B cell (primary cell): ENCODE data around the gene METTL9. TPM values are rescaled to one million over a fixed set of nuclear protein-coding genes. Genes with fewer than 3 reads are reported as not detected.
"Not testable (repeated sequence)": the region's sequence is repeated elsewhere in the genome, so short reads cannot be mapped to it uniquely, and the experiment has no call there.

Experiments used
- ATAC-seq: fragments of 200-7000 bp; cut with Tn5 transposase; one replicate; pipeline ENCODE4 v1.10.0; 2021; ENCODE audit warnings: low read depth, mild to moderate bottlenecking, moderate number of reproducible peaks, moderate library complexity
- CTCF ChIA-PET: fragments of 350-600 bp; sonication (Branson Sonifier 250); formaldehyde crosslinking; loops from one replicate; lab custom pipeline; 2021; ENCODE audit warnings: antibody characterized with exemption, inconsistent platforms; lab: Charles Lee
- POLR2A ChIA-PET: fragments of 350-600 bp; sonication (Branson Sonifier 250); formaldehyde crosslinking; loops from one replicate; lab custom pipeline; 2021; ENCODE audit warnings: antibody characterized with exemption; lab: Charles Lee
- DNase-seq: peaks from one replicate; pipeline ENCODE4 v3.0.0; 2013
- H2AFZ ChIP-seq: 2 replicates; pipeline ENCODE4 v1.6.1; 2012; ENCODE audit warnings: mild to moderate bottlenecking, low read depth, low read length; ENCODE audit not compliant: insufficient read depth, poor library complexity, severe bottlenecking
- H3K27ac ChIP-seq, 2 donors: 1 replicate in 1 of 2; 2 replicates in 1 of 2; pipeline ENCODE4 v1.5.1; 2012 to 2013; ENCODE audit warnings: low read length in 2 of 2, mild to moderate bottlenecking in 2 of 2, moderate library complexity in 1 of 2
- H3K27me3 ChIP-seq, 4 experiments: fragments of 200-600 bp in 1 of 4; sonication (generic) in 1 of 4; replicated peaks in 1 of 4; 1 replicate in 2 of 4; 2 replicates in 2 of 4; pipeline versions ENCODE4 v1.6.1 to v1.7.0; 2013 to 2016; ENCODE audit warnings: low read length in 3 of 4, mild to moderate bottlenecking in 2 of 4, mixed read lengths in 1 of 4, moderate library complexity in 1 of 4; ENCODE audit not compliant: insufficient read depth in 4 of 4, control insufficient read depth in 3 of 4; ENCODE audit errors: control extremely low read depth in 1 of 4
- H3K36me3 ChIP-seq, 2 experiments: replicated peaks in 1 of 2; 1 replicate in 1 of 2; 2 replicates in 1 of 2; pipeline versions ENCODE4 v1.6.1 to v1.7.1; 2013; ENCODE audit warnings: low read length in 1 of 2; ENCODE audit not compliant: insufficient read depth in 2 of 2, control insufficient read depth in 1 of 2; ENCODE audit errors: control extremely low read depth in 1 of 2, extremely low read depth in 1 of 2
- H3K4me1 ChIP-seq, 2 donors: fragments of 200-600 bp in 1 of 2; sonication (generic) in 1 of 2; 1 replicate in 1 of 2; 2 replicates in 1 of 2; pipeline versions ENCODE4 v1.5.1 to v1.6.1; 2013 to 2017; ENCODE audit warnings: low read length in 2 of 2; ENCODE audit not compliant: control insufficient read depth in 2 of 2, insufficient read depth in 2 of 2
- H3K4me2 ChIP-seq: replicated peaks from 2 replicates; pipeline ENCODE3; 2012; ENCODE audit warnings: mild to moderate bottlenecking, low read depth, low read length; ENCODE audit not compliant: poor library complexity, severe bottlenecking
- H3K4me3 ChIP-seq, 5 experiments: fragments of 200-600 bp in 1 of 5; sonication (generic) in 1 of 5; 1 replicate in 3 of 5; 2 replicates in 2 of 5; pipeline versions ENCODE4 v1.5.1 to v1.7.0; 2011 to 2016; ENCODE audit warnings: low read length in 4 of 5, mild to moderate bottlenecking in 4 of 5, low read depth in 2 of 5, control low read depth in 1 of 5, moderate library complexity in 1 of 5; ENCODE audit not compliant: insufficient read depth in 1 of 5; ENCODE audit errors: control extremely low read depth in 1 of 5, extremely low read depth in 1 of 5
- H3K79me2 ChIP-seq: fragments of 200-600 bp; sonication (generic); one replicate; pipeline ENCODE4 v1.6.0; 2016; ENCODE audit warnings: low read length; ENCODE audit not compliant: control insufficient read depth, insufficient read depth
- H3K9ac ChIP-seq: fragments of 200-600 bp; sonication (generic); 2 replicates; pipeline ENCODE4 v1.6.1; 2017; ENCODE audit warnings: mild to moderate bottlenecking, low read length, moderate library complexity
- H3K9me3 ChIP-seq, 3 donors: one replicate each; pipeline versions ENCODE4 v1.6.1 to v1.7.1; 2013; ENCODE audit warnings: low read length in 2 of 3; ENCODE audit not compliant: control insufficient read depth in 2 of 3, insufficient read depth in 1 of 3; ENCODE audit errors: control extremely low read depth in 1 of 3
- H4K20me1 ChIP-seq: 2 replicates; pipeline ENCODE4 v1.6.0; 2012; ENCODE audit warnings: mild to moderate bottlenecking, low read length; ENCODE audit not compliant: insufficient read depth, control insufficient read depth, poor library complexity, severe bottlenecking
- H3K27ac Mint-ChIP-seq: one replicate; pipeline ENCODE4 v1.8.0; 2021; ENCODE audit warnings: mixed read lengths
- H3K27me3 Mint-ChIP-seq: one replicate; pipeline ENCODE4 v1.8.0; 2021; ENCODE audit warnings: mixed read lengths
- H3K4me1 Mint-ChIP-seq: one replicate; pipeline ENCODE4 v1.8.0; 2021; ENCODE audit warnings: mixed read lengths
- H3K4me3 Mint-ChIP-seq: one replicate; pipeline ENCODE4 v1.8.0; 2021; ENCODE audit warnings: mixed read lengths
- H3K9me3 Mint-ChIP-seq: one replicate; pipeline ENCODE4 v1.8.0; 2022; ENCODE audit warnings: mixed read lengths; ENCODE audit not compliant: insufficient read depth
- CTCF ChIP-seq: fragments of 200-600 bp; IDR thresholded peaks from one replicate; pipeline ENCODE4 v1.8.0; 2022; ENCODE audit warnings: antibody characterized with exemption, mild to moderate bottlenecking
- EZH2 ChIP-seq: IDR thresholded peaks from 2 replicates; pipeline ENCODE4 v1.6.1; 2012; ENCODE audit warnings: borderline replicate concordance, low read depth, mild to moderate bottlenecking, moderate library complexity, low read length; ENCODE audit not compliant: insufficient read depth, poor library complexity, severe bottlenecking
- WGBS: methylation state at CpG from one replicate; pipeline ENCODE4 v1.1.5; 2013; ENCODE audit warnings: missing lambda C conversion rate; ENCODE audit not compliant: insufficient coverage; 5-methylcytosine and 5-hydroxymethylcytosine counted together
- intact Hi-C: fragments of 100-400 bp; cut with micrococcal nuclease; formaldehyde crosslinking; loops from one replicate; pipeline ENCODE4 v1.10.0; 2022
- polyA plus RNA-seq: library from polyadenylated mRNA; depleted of rRNA; stranded (reverse); fragments of >200 nt; gene quantifications from 2 replicates; pipeline ENCODE4 v1.2.3, GENCODE V29; 2012
- total RNA-seq, 2 donors: library from RNA; stranded (reverse); fragments of 120-200 nt in 1 of 2; gene quantifications; 1 replicate in 1 of 2; 2 replicates in 1 of 2; pipeline versions ENCODE4 v1.2.3 to v1.2.4, GENCODE V29; 2013 to 2022

METTL9 gene
- total and polyA plus RNA-seq, 2 donors (not counting 1 experiment from before 2014, with no cell fraction given) = 34.0 to 57.7 TPM

GRCh38 chr16:21628772-21629171, 29.4 kb downstream of the METTL9 start:
- Histone ChIP-seq H2AFZ (no peak overlapping the region), H3K4me2 (no peak overlapping the region), H3K9ac (no peak overlapping the region), H3K9me3 (peaks cover 0 to 4% (median 0%) of the 10 kb centered on the region in 3 donors), H3K4me1 (no peaks in the 10 kb centered on the region), H3K4me3 (no peak overlapping the region), H3K36me3 (peaks cover 8 to 27% of the 10 kb centered on the region in 2 experiments), H3K79me2 (peaks cover 3% of the 10 kb centered on the region), H3K27ac (no peak overlapping the region), H4K20me1 (no peaks in the 10 kb centered on the region), H3K27me3 (no peaks in the 10 kb centered on the region)
- DNase-seq = no peak
- Mint-ChIP-seq H3K9me3 (no peaks in the 10 kb centered on the region), H3K27ac (no peak overlapping the region), H3K4me3 (no peak overlapping the region), H3K4me1 (peaks cover 2% of the 10 kb centered on the region), H3K27me3 (no peaks in the 10 kb centered on the region)
- 100% methylated on average over 4 of the region's 5 CpGs for WGBS
- TF ChIP-seq EZH2 = no peak
- TF ChIP-seq CTCF = no peak
- intact Hi-C loops = no loop called here
- ChIA-PET CTCF (no interaction called here), POLR2A (no interaction called here)
- no peak for ATAC-seq

GRCh38 chr16:21629616-21630539, 30.5 kb downstream of the METTL9 start:
- H4K20me1 ChIP-seq, H3K4me1 Mint-ChIP-seq, H3K9me3 ChIP-seq, H3K27ac Mint-ChIP-seq, DNase-seq, H2AFZ ChIP-seq, ATAC-seq, H3K9me3 Mint-ChIP-seq, H3K27ac ChIP-seq, intact Hi-C loops, H3K4me3 ChIP-seq, POLR2A ChIA-PET, H3K79me2 ChIP-seq, H3K4me2 ChIP-seq, H3K4me1 ChIP-seq, H3K4me3 Mint-ChIP-seq, H3K9ac ChIP-seq, H3K27me3 ChIP-seq, H3K27me3 Mint-ChIP-seq: not testable (repeated sequence)
- H3K36me3 ChIP-seq = peaks cover 8 to 31% of the 10 kb centered on the region in 2 experiments
- CTCF ChIA-PET = interaction anchor here (1.8 kb wide), 1 partner anchor 9 kb away, joined by 4 read pairs; no protein-coding TSS in a partner anchor
- 98% methylated on average over 26 of the region's 37 CpGs for WGBS

GRCh38 chr16:21630866-21631265, 31.5 kb downstream of the METTL9 start:
- ATAC-seq, H3K4me1 ChIP-seq, H3K9ac ChIP-seq, H3K9me3 Mint-ChIP-seq, H2AFZ ChIP-seq, POLR2A ChIA-PET, H3K27ac Mint-ChIP-seq, H3K79me2 ChIP-seq, H3K27ac ChIP-seq, H3K4me3 Mint-ChIP-seq, H3K4me3 ChIP-seq, DNase-seq, H4K20me1 ChIP-seq, H3K9me3 ChIP-seq, H3K27me3 ChIP-seq, H3K4me2 ChIP-seq, intact Hi-C loops, H3K27me3 Mint-ChIP-seq, H3K4me1 Mint-ChIP-seq: not testable (repeated sequence)
- CTCF ChIA-PET = interaction anchor here (1.8 kb wide), 1 partner anchor 8 kb away, joined by 4 read pairs; no protein-coding TSS in a partner anchor
- H3K36me3 ChIP-seq = peaks cover 8 to 28% of the 10 kb centered on the region in 2 experiments
- WGBS = no CpG with 5 or more reads among the region's 6 CpGs
